Measurements from ENCODE around the gene ZNRF1.

GRCh38 chr16:74984194-74984528 lies 14.7 kb upstream of the ZNRF1 start:
- no peak for TF ChIP-seq CTCF (IDR thresholded peaks at IDR 0.05)
- TF ChIP-seq POLR2A (IDR thresholded peaks at IDR 0.05), result no peak
- TF ChIP-seq POLR2AphosphoS5 (IDR thresholded peaks at IDR 0.05), result no peak

All from breast epithelium (tissue), 3 donors.